Dermis blood vessel endothelial cell (primary cell): ENCODE measurements around the gene NSMCE3. TPM values are rescaled to one million over a fixed set of nuclear protein-coding genes. Genes with fewer than 3 reads are reported as not detected.
A peak's percentile ranks its signal among the peaks of the same experiment; 100 is the strongest.
"Not testable (repeated sequence)": the region's sequence is repeated elsewhere in the genome, so short reads cannot be mapped to it uniquely, and the experiment has no call there.

Source experiments
- DNase-seq: peaks from one replicate; pipeline ENCODE4 v3.0.0; 2010
- total RNA-seq: library from RNA; depleted of rRNA; stranded (reverse); fragments of >200 nt; gene quantifications from 2 replicates; pipeline ENCODE4 v1.2.3, GENCODE V29; 2014

The NSMCE3 gene
- total RNA-seq, 1 donor from 2014 or later, result 8.3 TPM

- DNase-seq, result peak; percentile 16
Measured at GRCh38 chr15:29270169-29270955, 740 bp upstream of the NSMCE3 start.

DNA sequence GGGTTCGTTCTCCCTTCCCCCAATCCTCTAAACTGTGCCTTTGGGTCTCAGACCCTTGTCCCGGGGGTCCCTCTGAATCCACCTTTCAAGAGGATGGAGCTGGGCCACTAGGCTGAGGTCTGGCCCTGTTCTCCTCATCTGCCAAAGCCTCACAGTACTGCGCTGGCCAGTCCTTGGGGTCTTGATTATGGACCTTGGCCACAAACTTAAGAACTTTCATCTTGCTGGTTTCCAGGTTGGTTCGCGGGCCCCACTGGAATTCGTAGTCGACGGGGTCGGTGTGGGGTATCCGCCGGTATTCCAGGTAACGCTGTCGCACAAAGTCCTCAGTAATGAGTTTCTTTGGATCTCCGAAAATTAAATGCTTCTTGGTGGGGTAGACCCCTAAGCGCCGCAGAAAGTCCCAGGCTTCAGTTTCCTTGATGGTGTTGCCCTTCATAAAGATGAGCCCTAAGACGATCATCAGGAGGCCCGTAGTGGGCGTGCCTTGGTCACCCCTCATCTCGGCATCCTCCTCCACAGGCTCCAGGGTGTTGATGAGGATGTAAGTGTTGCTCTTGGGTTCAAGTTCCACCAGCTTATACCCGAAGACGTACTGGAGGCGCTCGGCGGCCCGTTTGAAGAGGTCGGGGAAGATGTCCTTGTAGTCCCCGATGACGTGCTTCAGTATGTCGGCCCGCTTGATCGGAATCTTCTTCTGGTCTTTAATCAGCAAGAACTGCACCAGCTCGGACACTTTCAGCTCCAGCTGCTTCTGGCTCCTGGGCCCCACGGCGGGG lies 727 bp downstream of the NSMCE3 start:
- peak; percentile 45 for DNase-seq

GRCh38 chr15:29266052-29266582 lies 3.5 kb downstream of the NSMCE3 start:
- DNase-seq, result no peak

- DNase-seq, result no peak
Measured at GRCh38 chr15:29263289-29263688, 6.3 kb downstream of the NSMCE3 start.

GRCh38 chr15:29262738-29263137 lies 6.9 kb downstream of the NSMCE3 start:
- DNase-seq, result no peak

GRCh38 chr15:29260896-29261295 lies 8.7 kb downstream of the NSMCE3 start:
- DNase-seq, result no peak

DNA sequence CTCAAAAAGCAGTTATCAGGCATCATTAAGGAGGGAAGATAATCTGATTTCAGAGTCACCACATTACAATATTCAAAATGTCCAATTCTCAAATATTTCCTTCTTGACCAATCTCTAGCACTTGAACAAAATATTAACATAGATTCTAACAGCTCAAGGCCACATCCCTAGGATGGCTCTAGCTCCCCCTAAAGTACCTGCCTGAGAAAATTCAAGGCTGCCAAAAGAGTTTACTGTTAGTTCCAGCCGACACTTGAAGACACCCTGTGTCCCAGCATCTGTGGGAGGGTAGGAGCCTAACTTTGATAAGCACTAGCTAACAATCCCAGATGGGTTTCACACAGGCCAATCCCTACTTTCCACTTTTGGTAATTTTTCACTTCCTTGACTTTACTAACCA lies 10.4 kb downstream of the NSMCE3 start:
- no peak for DNase-seq

- DNase-seq, result no peak
Measured at GRCh38 chr15:29252234-29252633, 17.4 kb downstream of the NSMCE3 start.

DNA sequence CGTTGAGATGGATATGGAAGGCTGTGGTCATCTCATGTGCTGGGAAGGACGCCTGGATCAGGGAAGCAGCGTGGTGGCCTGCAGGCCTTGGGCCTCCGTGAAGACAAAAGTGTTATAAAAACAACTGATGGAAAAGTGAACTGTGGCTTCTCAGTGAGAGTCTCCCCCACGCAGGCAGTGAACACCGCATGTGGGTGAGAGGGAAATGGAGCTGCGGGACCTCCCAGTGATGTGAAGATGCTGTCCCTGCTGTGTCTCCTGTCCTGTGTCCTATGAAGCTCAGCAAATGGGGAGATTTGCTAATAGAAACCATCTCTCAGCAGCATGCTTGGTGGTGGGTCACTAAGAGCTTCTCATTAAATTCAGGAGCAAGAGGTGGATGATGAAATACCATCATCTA lies 25.1 kb downstream of the NSMCE3 start:
- no peak for DNase-seq

DNA sequence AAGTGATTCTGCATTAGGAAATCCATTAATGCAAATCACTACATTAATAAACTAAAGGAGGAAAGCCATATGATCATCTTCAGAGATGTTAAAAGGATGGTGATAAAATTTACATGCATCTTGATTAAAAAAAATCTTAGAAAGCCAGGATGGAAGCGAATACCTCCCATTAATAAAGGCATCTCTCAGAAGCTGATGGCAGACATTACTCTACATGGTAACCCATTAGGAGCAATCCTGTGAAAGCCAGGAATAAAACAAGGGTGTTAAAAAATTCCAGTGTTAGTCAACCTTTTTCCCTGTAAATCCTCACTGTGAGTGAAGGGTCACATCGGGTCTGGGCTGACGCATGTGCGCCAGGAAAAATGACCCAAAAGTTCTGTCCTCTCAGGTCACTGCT lies 25.5 kb downstream of the NSMCE3 start:
- DNase-seq, result no peak

DNA sequence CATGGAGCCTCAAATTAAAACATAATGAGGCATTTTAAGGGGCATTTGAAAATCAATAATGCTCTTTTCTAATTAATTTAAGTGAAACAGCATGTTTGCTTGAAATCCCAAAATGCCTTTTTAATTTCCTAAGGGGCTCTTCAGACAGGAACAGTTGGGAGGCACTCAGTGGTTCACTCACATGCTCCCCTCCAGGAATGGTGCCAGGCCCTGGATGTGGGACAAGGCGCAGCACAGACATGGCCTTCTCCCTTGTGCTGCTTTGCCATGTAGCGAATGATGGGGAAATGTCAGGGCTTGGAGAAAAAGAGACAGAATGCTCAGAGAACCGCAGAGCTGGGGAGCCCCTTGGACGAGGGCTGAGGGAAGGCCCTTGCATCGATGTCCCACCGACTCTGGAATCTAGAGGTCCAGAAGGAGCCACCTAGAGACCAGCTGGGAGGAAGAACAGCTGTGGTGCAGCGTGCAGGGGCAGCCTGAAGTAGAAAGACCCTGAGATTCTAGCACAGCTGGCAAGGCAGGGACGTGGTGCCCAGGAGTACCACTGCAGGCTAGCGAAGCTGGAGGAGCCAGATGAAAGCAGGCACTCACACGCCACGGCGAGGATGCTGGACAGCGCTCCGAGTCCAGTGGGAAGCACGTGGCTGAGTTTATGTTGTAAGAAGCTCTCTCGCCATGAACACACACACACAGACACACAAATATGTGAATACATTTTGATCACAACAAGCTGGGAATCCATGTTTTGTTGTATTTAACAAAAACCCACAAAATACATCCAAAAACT lies 27.0 kb downstream of the NSMCE3 start:
- DNase-seq, result no peak

DNA sequence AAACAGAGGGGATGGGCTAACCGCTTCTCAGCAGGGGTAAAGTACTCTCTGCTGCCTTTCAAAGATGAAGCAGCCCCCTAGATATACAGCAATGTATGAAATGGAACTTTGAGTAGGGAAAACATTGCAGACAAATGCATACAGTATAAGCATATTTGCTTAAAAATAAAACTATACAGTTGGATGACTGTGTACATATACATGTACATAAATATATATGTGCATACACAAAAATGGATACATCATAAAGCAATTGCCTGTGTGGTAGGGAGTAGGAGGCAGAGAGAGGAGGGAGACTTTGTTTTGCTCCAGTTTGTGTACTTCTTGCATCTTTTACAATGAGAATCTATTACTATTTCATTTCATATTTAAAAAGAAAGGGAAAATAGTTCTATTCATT lies 28.4 kb downstream of the NSMCE3 start:
- no peak for DNase-seq

DNA sequence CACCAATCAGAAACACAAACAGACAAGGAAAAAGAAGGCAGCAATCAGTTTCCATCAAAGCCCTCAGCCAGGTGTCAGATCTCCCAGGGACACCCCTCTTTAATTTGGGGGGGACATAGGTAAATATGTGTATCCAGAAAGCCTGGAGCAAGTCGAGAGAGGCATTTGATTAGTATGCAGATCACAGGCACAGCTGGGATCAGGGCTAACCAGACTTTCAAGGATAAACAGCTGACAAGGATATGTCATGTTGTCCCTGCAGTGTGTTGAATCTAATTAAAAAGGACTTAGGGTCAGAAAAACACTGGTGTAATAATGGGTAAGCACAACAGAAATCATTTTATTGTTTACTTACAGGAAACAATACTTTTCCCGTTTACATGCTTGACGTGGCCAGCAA lies 30.2 kb downstream of the NSMCE3 start:
- DNase-seq, result no peak

GRCh38 chr15:29233566-29233965 lies 36.1 kb downstream of the NSMCE3 start:
- no peak for DNase-seq

DNA sequence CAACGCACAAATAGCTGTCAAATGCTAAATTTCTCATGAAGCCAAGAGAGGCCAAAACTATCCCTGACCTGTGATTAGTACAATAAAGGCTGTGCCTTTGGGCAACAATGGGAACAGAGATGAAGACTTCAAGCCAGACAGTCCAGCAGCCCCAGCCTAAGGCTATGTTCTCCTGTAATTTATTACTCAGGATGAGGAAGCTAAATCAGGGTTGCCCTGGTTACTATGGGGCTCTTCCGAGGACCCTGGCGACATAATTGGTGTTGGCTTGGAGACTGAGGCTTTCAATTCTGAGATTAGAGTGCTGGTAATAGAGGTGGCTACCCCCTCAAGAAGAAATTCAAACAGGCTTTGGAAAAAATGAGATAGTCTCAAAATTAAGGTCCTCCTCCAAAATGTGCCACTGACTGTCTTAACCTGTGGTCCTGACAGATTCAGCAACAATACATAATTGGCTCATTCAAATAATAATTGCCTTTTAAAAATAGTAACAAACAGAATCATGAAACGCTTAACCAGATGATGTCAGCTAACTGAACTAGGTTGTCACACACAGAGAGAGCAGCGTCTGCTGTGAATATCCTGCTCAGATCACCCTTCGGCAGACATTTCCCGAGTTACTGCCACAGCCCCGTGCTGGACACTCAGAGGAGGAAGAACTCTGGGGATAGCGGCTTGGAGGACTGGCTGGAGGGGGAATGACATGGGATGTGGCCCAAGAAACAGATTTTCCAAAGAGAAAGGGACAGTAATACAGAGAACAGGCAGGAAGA lies 43.0 kb downstream of the NSMCE3 start:
- no peak for DNase-seq

- DNase-seq, result no peak
Measured at GRCh38 chr15:29225534-29226234, 43.9 kb downstream of the NSMCE3 start.

DNA sequence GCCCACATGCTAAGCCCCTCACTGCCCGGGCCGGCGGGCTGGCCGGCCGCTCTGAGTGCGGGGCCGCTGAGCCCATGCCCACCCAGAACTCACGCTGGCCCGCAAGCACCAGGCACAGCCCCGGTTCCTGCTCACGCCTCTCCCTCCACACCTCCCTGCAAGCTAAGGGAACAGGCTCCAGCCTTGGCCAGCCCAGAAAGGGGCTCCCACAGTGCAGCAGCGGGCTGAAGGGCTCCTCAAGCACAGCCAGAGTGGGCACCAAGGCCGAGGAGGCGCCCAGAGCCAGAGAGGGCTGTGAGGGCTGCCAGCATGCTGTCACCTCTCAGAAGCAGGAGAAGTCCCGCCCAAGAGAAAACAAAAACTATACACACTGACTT lies 44.6 kb downstream of the NSMCE3 start:
- DNase-seq, result not testable (repeated sequence)

DNA sequence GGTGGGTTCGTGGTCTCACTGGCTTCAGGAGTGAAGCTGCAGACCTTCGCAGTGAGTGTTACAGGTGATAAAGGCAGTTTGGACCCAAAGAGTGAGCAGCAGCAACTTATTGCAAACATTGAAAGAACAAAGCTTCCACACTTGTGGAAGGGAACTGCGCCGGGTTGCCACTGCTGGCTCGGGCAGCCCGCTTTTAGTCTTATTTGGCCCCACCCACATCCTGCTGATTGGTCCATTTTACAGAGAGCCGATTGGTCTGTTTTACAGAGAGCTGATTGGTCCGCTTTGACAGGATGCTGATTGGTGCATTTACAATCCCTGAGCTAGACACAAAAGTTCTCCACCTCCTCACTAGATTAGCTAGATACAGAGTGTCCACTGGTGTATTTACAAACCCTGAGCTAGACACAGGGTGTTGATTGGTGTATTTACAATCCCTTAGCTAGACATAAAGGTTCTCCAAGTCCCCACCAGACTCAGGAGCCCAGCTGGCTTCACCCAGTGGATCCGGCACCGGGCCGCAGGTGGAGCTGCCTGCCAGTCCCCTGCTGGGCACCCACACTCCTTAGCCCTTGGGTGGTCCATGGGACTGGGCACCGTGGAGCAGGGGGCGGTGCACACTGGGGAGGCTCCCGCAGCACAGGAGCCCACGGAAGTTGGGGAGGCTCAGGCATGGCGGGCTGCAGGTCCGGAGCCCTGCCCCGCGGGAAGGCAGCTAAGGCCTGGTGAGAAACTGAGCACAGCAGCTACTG lies 45.2 kb downstream of the NSMCE3 start:
- not testable (repeated sequence) for DNase-seq

DNA sequence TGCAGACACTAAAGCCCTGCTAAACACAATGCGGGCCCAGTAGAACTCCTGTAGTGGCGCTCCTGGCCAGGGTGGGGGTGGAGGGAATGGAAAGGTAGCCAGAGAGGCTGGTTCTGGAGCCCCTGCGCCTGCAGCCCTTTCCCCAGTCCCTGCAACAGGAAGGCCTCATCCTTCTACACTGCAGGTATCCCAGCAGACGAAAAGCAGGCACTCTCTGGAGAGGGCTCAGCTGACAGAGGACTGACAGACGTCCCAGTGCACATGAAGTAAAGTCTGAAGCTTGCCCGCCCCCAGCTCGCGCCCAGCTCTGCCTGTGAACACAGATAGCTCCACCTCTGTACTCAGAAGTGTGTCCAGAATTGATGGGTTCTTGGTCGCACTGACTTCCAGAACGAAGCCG lies 46.0 kb downstream of the NSMCE3 start:
- DNase-seq, result no peak

- no peak for DNase-seq
Measured at GRCh38 chr15:29222129-29222853, 47.3 kb downstream of the NSMCE3 start.
